GM19193 (cell line): Measurements from ENCODE around the gene NBEA.

Source experiments
- POLR2A ChIP-seq: IDR thresholded peaks from 4 replicates; pipeline ENCODE4 v1.6.1; 2011; ENCODE audit not compliant: insufficient read depth, insufficient read length; ENCODE audit errors: extremely low read depth

Gene NBEA

GRCh38 chr13:35711909-35712308 lies 769.8 kb downstream of the NBEA start:
- TF ChIP-seq POLR2A: no peak

GRCh38 chr13:35712907-35713761 lies 771.1 kb downstream of the NBEA start:
- no peak for TF ChIP-seq POLR2A

- TF ChIP-seq POLR2A: no peak
Measured at GRCh38 chr13:35714121-35714520, 772.1 kb downstream of the NBEA start.

- no peak for TF ChIP-seq POLR2A
Measured at GRCh38 chr13:35714588-35715377, 772.7 kb downstream of the NBEA start.

GRCh38 chr13:35716186-35716585 lies 774.1 kb downstream of the NBEA start:
- no peak for TF ChIP-seq POLR2A

GRCh38 chr13:35716729-35717128 lies 774.7 kb downstream of the NBEA start:
- no peak for TF ChIP-seq POLR2A

- TF ChIP-seq POLR2A: no peak
Measured at GRCh38 chr13:35718084-35718483, 776.0 kb downstream of the NBEA start.

- TF ChIP-seq POLR2A: no peak
Measured at GRCh38 chr13:35720290-35720689, 778.2 kb downstream of the NBEA start.

GRCh38 chr13:35720690-35721554 lies 778.9 kb downstream of the NBEA start:
- TF ChIP-seq POLR2A: no peak
